WTC11 (cell line): ENCODE data around the gene HIPK2. TPM values are rescaled to one million over a fixed set of nuclear protein-coding genes. Genes with fewer than 3 reads are reported as not detected.
A peak's percentile ranks its signal among the peaks of the same experiment; 100 is the strongest.

Experiments
- ATAC-seq: fragments of 200-7000 bp; cut with Tn5 transposase; 2 replicates; pipeline ENCODE4 v1.10.0; 2021; ENCODE audit warnings: mild to moderate bottlenecking, moderate library complexity
- CTCF ChIA-PET: fragments of 300-600 bp; sonication (Branson Sonifier 250); formaldehyde crosslinking; loops from one replicate; lab custom pipeline; 2021; ENCODE audit warnings: antibody characterized with exemption; lab: Charles Lee
- POLR2A ChIA-PET: fragments of 350-600 bp; sonication (Branson Sonifier 250); formaldehyde crosslinking; loops from one replicate; lab custom pipeline; 2021; ENCODE audit warnings: antibody characterized with exemption; lab: Charles Lee
- DNase-seq: peaks from one replicate; pipeline ENCODE4 v3.0.0; 2021; ENCODE audit warnings: low spot score
- H3K27ac Mint-ChIP-seq: 2 replicates; pipeline ENCODE4 v1.8.0; 2021; ENCODE audit warnings: mixed read lengths
- H3K27me3 Mint-ChIP-seq: 2 replicates; pipeline ENCODE4 v1.8.0; 2021; ENCODE audit warnings: low read depth, mild to moderate bottlenecking, moderate library complexity, mixed read lengths
- H3K36me3 Mint-ChIP-seq: 2 replicates; pipeline ENCODE4 v1.8.0; 2021; ENCODE audit warnings: mixed read lengths
- H3K4me1 Mint-ChIP-seq: 2 replicates; pipeline ENCODE4 v1.8.0; 2022; ENCODE audit warnings: mixed read lengths
- H3K4me3 Mint-ChIP-seq: 2 replicates; pipeline ENCODE4 v1.8.0; 2021; ENCODE audit warnings: mild to moderate bottlenecking, moderate library complexity, mixed read lengths
- H3K9me3 Mint-ChIP-seq: 2 replicates; pipeline ENCODE4 v1.8.0; 2021; ENCODE audit warnings: mixed read lengths
- E2F4 ChIP-seq: sonication (generic); formaldehyde crosslinking; IDR thresholded peaks from 2 replicates; pipeline ENCODE4 v1.8.1; 2022; ENCODE audit warnings: low read depth, mild to moderate bottlenecking, moderate library complexity, missing genetic modification reagents, borderline replicate concordance
- IRF2 ChIP-seq: sonication (generic); formaldehyde crosslinking; IDR thresholded peaks from 2 replicates; pipeline ENCODE4 v1.8.0; 2022; ENCODE audit warnings: low read depth, missing genetic modification reagents, borderline replicate concordance
- MYBL2 ChIP-seq: sonication (generic); formaldehyde crosslinking; IDR thresholded peaks from 2 replicates; pipeline ENCODE4 v1.8.1; 2023; ENCODE audit warnings: mild to moderate bottlenecking, moderate library complexity, missing genetic modification reagents
- NFYB ChIP-seq: sonication (generic); formaldehyde crosslinking; conservative IDR thresholded peaks from 2 replicates; pipeline ENCODE4 v1.8.0; 2022; ENCODE audit warnings: low read depth, missing genetic modification reagents
- NR3C1 ChIP-seq: sonication (generic); formaldehyde crosslinking; conservative IDR thresholded peaks from 2 replicates; pipeline ENCODE4 v1.8.1; 2023; ENCODE audit warnings: low read depth, mild to moderate bottlenecking, missing genetic modification reagents
- OVOL2 ChIP-seq: fragments of 250-450 bp; sonication (Bioruptor Pico); IDR thresholded peaks from 2 replicates; pipeline ENCODE4 v1.9.0; 2021; ENCODE audit warnings: mild to moderate bottlenecking, borderline replicate concordance
- RELA ChIP-seq: sonication (generic); formaldehyde crosslinking; IDR thresholded peaks from 2 replicates; pipeline ENCODE4 v1.8.1; 2022; ENCODE audit warnings: missing genetic modification reagents, mild to moderate bottlenecking, borderline replicate concordance
- TCF7 ChIP-seq: sonication (generic); formaldehyde crosslinking; IDR thresholded peaks from 2 replicates; pipeline ENCODE4 v1.8.0; 2022; ENCODE audit warnings: mild to moderate bottlenecking, low read depth, missing genetic modification reagents, moderate library complexity
- ZNF416 ChIP-seq: fragments of 250-450 bp; sonication (Bioruptor Pico); IDR thresholded peaks from 2 replicates; pipeline ENCODE4 v1.9.0; 2021; ENCODE audit warnings: mild to moderate bottlenecking, inconsistent platforms
- ZNF423 ChIP-seq: fragments of 250-450 bp; sonication (Bioruptor Pico); IDR thresholded peaks from 2 replicates; pipeline ENCODE4 v2.1.2; 2022; ENCODE audit warnings: mild to moderate bottlenecking, moderate library complexity
- total RNA-seq: library from RNA; stranded (reverse); gene quantifications from 3 replicates; pipeline ENCODE4 v1.2.3, GENCODE V29; 2021
- TF ChIP-seq, protein P1 (sequence below): fragments of 250-450 bp; sonication (Bioruptor Pico); IDR thresholded peaks from 2 replicates; pipeline ENCODE4 v1.8.0; 2021; ENCODE audit warnings: mild to moderate bottlenecking
- TF ChIP-seq, protein P2 (sequence below): sonication (generic); formaldehyde crosslinking; IDR thresholded peaks from 2 replicates; pipeline ENCODE4 v1.8.1; 2023; ENCODE audit warnings: mild to moderate bottlenecking, missing genetic modification reagents, moderate library complexity
- TF ChIP-seq, protein P3 (sequence below): sonication (generic); formaldehyde crosslinking; IDR thresholded peaks from 2 replicates; pipeline ENCODE4 v1.8.0; 2022; ENCODE audit warnings: mild to moderate bottlenecking, missing genetic modification reagents
- TF ChIP-seq, protein P4 (sequence below): sonication (generic); formaldehyde crosslinking; IDR thresholded peaks from 2 replicates; pipeline ENCODE4 v1.8.1; 2023; ENCODE audit warnings: mild to moderate bottlenecking, missing genetic modification reagents, moderate library complexity

The HIPK2 gene
- total RNA-seq, 1 experiment from 2014 or later: 25.3 TPM

DNA sequence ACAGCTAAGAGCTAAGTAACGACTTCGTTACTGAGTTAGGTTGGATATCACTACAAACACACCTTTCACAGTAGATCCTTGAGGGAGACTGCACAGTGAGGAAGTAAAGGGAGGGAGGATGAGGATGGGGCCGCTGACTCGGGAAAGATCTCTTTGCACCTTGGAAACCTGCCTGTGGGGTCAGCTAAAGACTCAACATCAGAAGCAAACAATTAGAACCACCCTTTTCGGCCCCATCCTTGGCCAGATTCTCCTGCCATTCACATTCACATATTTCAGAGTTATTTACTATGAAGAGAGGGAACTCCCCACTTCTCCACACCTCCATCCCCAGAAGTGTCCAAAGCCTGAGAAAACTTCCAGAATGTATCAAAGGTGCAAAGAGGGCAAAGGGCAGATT is 207.2 kb downstream of the HIPK2 start:
- CTCF ChIA-PET: interaction anchor here (0.7 to 2.7 kb wide), 7 partner anchors 13 to 136 kb away, joined by 3 to 14 read pairs (median 5); partner anchors contain the start of gene CLEC2L
- TF ChIP-seq ZNF416: no peak
- no peak for TF ChIP-seq OVOL2 (CRISPR knock-in tag)
- DNase-seq (no peak), ATAC-seq (no peak)
- Mint-ChIP-seq H3K36me3 (no peaks in the 10 kb centered on the region), H3K4me3 (no peak overlapping the region), H3K27me3 (no peaks in the 10 kb centered on the region), H3K9me3 (no peaks in the 10 kb centered on the region), H3K27ac (peak overlapping the region; percentile 74; the same call in 1 of the 2 replicates), H3K4me1 (peaks cover 20% of the 10 kb centered on the region)
- POLR2A ChIA-PET: no interaction called here

DNA sequence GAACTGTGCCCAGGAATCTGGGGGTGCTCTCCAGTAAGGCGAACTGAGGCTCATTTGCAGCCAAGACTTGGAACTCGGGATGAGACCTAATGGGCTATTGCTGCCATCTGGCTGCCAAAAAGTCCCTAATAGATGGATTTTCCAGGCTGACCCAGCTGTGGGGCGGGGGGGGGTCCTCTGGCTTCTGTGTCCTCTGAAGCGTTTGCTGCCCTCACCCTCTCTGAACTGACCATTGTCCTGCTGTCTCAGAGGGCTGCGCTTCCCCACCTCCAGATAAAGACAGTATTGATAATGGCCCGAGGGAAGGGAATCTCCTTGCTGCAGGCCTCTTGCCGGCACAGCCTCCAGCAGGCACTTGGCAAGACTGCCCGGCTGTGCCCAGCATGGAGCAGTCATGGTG is 207.7 kb downstream of the HIPK2 start:
- Mint-ChIP-seq H3K4me3 (no peak overlapping the region), H3K27ac (no peak overlapping the region)
- DNase-seq: no peak
- TF ChIP-seq OVOL2 (CRISPR knock-in tag): no peak
- no peak for TF ChIP-seq ZNF423 (CRISPR knock-in tag)
- no peak for TF ChIP-seq RELA (CRISPR knock-in tag)
- TF ChIP-seq, all 79 proteins: peak for 0
- POLR2A ChIA-PET: interaction anchor here (0.6 kb wide), 1 partner anchor 10 kb away, joined by 4 read pairs; no protein-coding TSS in a partner anchor
- Mint-ChIP-seq H3K9me3 (no peaks in the 10 kb centered on the region), H3K27me3 (no peaks in the 10 kb centered on the region), H3K36me3 (no peaks in the 10 kb centered on the region), H3K4me1 (peaks cover 24% of the 10 kb centered on the region)
- ATAC-seq: no peak
- CTCF ChIA-PET: interaction anchor here (0.6 to 2.7 kb wide), 8 partner anchors 12 to 436 kb away, joined by 3 to 14 read pairs (median 4); partner anchors contain the start of gene CLEC2L

- Mint-ChIP-seq H3K27ac (no peak overlapping the region), H3K36me3 (no peaks in the 10 kb centered on the region), H3K4me1 (peaks cover 29% of the 10 kb centered on the region)
- POLR2A ChIA-PET: no interaction called here
- TF ChIP-seq MYBL2 (CRISPR knock-in tag) (no peak), NR3C1 (CRISPR knock-in tag) (no peak), TCF7 (CRISPR knock-in tag) (no peak), NFYB (CRISPR knock-in tag) (no peak), IRF2 (no peak), E2F4 (no peak)
- TF ChIP-seq, protein P1, sequence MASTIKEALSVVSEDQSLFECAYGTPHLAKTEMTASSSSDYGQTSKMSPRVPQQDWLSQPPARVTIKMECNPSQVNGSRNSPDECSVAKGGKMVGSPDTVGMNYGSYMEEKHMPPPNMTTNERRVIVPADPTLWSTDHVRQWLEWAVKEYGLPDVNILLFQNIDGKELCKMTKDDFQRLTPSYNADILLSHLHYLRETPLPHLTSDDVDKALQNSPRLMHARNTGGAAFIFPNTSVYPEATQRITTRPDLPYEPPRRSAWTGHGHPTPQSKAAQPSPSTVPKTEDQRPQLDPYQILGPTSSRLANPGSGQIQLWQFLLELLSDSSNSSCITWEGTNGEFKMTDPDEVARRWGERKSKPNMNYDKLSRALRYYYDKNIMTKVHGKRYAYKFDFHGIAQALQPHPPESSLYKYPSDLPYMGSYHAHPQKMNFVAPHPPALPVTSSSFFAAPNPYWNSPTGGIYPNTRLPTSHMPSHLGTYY (CRISPR knock-in tag): no peak
- TF ChIP-seq, protein P2, sequence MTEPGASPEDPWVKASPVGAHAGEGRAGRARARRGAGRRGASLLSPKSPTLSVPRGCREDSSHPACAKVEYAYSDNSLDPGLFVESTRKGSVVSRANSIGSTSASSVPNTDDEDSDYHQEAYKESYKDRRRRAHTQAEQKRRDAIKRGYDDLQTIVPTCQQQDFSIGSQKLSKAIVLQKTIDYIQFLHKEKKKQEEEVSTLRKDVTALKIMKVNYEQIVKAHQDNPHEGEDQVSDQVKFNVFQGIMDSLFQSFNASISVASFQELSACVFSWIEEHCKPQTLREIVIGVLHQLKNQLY (CRISPR knock-in tag): no peak
- TF ChIP-seq, protein P3, sequence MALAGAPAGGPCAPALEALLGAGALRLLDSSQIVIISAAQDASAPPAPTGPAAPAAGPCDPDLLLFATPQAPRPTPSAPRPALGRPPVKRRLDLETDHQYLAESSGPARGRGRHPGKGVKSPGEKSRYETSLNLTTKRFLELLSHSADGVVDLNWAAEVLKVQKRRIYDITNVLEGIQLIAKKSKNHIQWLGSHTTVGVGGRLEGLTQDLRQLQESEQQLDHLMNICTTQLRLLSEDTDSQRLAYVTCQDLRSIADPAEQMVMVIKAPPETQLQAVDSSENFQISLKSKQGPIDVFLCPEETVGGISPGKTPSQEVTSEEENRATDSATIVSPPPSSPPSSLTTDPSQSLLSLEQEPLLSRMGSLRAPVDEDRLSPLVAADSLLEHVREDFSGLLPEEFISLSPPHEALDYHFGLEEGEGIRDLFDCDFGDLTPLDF (CRISPR knock-in tag): no peak
- TF ChIP-seq, protein P4, sequence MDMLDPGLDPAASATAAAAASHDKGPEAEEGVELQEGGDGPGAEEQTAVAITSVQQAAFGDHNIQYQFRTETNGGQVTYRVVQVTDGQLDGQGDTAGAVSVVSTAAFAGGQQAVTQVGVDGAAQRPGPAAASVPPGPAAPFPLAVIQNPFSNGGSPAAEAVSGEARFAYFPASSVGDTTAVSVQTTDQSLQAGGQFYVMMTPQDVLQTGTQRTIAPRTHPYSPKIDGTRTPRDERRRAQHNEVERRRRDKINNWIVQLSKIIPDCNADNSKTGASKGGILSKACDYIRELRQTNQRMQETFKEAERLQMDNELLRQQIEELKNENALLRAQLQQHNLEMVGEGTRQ (CRISPR knock-in tag): no peak
- TF ChIP-seq, all 79 proteins: peak for 0
- ATAC-seq: no peak
- CTCF ChIA-PET: interaction anchor here (0.8 to 2.1 kb wide), 6 partner anchors 11 to 134 kb away, joined by 3 to 6 read pairs (median 4); no protein-coding TSS in a partner anchor
- H3K4me3 Mint-ChIP-seq: no peak overlapping the region
- H3K9me3 Mint-ChIP-seq: no peaks in the 10 kb centered on the region
- DNase-seq: no peak
- H3K27me3 Mint-ChIP-seq: no peaks in the 10 kb centered on the region
Observed at GRCh38 chr7:139568813-139569490, 208.8 kb downstream of the HIPK2 start.
